ENCODE results near the gene ORC1.

- no peak for TF ChIP-seq GATA3 (IDR thresholded peaks at IDR 0.05; ENCODE audit: low read depth, low read length)
- TF ChIP-seq GATA2 (IDR thresholded peaks at IDR 0.05; ENCODE audit: low read depth, low read length) = no peak
These were observed 28.6 kb upstream of the ORC1 start for GRCh38 chr1:52432807-52433206.

Data from SH-SY5Y (cell line).